GM06990 (cell line): ENCODE measurements around the gene LRP1.

Source experiments
- DNase-seq: peaks from one replicate; pipeline ENCODE4 v3.0.0-alpha.2; 2011; ENCODE audit not compliant: insufficient read length; ENCODE audit errors: extremely low read depth
- H3K27me3 ChIP-seq: replicated peaks from 2 replicates; pipeline ENCODE4 v1.6.0; 2011; ENCODE audit warnings: low read length; ENCODE audit not compliant: control insufficient read depth, insufficient read depth
- H3K36me3 ChIP-seq: 2 replicates; pipeline ENCODE4 v1.5.1; 2011; ENCODE audit warnings: low read length; ENCODE audit not compliant: control insufficient read depth, insufficient read depth
- H3K4me3 ChIP-seq: replicated peaks from 2 replicates; pipeline ENCODE4 v1.5.1; 2011; ENCODE audit warnings: low read depth, mild to moderate bottlenecking, control low read depth, low read length
- CTCF ChIP-seq: IDR thresholded peaks from 2 replicates; pipeline ENCODE4 v1.5.1; 2011; ENCODE audit warnings: low read length, control low read depth, mild to moderate bottlenecking, inconsistent platforms; ENCODE audit not compliant: insufficient read depth, poor library complexity, severe bottlenecking

The LRP1 gene

DNA sequence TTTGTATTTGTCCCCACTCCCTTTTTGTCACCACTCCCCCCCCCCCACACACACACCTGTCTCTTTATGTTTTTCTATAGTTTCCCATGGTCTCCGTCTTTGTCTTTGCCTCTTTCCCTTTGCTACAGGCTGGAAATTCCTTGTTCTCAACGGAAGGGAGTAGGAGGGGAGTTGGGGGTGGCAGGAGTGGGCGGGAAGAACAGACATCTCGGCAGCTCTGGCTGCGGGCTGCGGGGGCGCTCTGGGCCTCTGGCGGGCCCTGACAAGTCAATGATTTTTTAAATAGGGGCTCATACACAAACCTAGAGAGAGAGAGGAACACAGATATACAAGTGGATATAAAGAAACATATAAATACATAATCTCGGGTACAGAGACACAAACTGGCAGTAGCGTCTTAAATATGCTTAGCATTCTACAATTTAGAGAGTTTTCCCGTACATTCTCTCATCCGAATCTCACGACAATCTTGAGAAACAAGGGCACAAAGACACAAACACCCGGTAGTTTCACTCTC, 41.7 kb upstream of the LRP1 start:
- Histone ChIP-seq H3K36me3 (peaks cover 2% of the 10 kb centered on the region), H3K4me3 (peak overlapping the region; percentile 84), H3K27me3 (no peaks in the 10 kb centered on the region)
- DNase-seq = peak; percentile 72
- TF ChIP-seq CTCF = peak; percentile 58

DNA sequence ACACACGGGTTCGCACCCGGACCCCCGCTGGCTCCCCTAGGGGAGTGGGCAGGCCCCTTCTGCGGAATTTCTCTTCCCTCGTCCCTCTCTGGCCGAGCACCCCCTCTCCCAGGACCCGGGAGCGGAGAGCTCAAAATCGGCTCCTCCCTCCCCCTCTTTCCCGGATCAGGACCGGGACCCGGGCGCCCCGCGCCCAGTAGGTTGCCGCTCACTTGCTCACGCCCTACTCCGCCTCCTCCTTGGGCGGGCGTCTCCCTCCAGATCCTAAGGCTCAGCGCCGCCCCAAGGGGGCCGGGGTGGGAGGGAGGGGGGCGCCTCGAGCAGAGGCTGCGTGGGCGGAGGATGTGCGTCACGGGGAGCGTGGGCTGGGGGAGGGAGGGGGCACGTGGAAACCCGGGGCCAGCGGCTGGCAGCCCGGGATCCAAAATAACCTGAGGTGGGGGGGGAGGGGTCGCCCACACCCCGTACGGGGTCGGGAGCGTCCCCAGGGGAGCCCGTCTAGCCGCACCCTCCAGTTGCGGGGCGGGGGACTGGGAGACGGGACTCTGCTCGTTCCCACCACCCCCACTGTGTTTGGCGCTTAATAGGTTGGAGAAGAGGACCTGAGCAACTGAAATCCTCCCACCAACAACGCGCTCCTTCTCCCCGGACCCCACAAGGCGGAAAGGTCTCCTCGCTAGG, 41.1 kb upstream of the LRP1 start:
- H3K27me3 ChIP-seq = no peaks in the 10 kb centered on the region
- H3K36me3 ChIP-seq = peaks cover 2% of the 10 kb centered on the region
- no peak for TF ChIP-seq CTCF
- DNase-seq = peak; percentile 91
- H3K4me3 ChIP-seq = peak overlapping the region; percentile 84

DNA sequence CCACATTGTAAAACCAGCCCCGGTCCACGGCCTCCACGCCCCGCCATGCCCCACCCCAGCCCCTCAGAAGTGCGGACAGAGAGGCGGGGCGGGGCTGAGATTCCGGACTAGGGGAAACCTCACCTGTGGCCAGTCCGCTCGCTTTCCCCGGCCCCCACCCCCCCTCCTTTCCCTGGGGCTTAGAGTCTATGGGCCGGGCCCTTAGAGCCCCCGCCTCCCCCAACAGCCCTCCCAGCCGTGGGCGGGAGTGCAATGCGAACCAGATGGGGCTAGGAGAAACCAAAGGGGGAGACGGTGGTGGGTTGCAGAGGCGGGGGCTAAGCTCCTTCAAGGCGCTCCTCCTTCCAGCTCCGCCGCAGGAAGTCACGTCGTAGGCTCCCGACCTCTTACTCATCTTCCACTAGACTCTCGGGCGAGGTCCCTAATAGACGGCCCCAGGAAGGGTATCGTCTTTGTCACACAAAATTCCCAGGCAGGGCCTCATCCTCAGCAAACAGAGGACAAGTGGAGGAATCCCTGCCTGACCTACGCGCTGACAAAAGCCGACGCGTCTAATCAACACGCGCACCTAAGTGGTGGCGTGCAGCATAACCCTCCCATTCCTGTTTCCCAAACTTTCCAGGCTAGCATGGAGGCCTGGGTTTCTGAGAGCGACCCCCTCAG, 40.5 kb upstream of the LRP1 start:
- TF ChIP-seq CTCF = no peak
- peaks cover 5% of the 10 kb centered on the region for H3K36me3 ChIP-seq
- no peak for DNase-seq
- H3K4me3 ChIP-seq = peak overlapping the region; percentile 84
- no peaks in the 10 kb centered on the region for H3K27me3 ChIP-seq

GRCh38 chr12:57088354-57089270, 39.7 kb upstream of the LRP1 start, which contains the start of gene NAB2:
NAB2 (plus strand) TSS chr12:57089114; CDS start chr12:57089272, 158 bp downstream.
- TF ChIP-seq CTCF = no peak
- peaks cover 7% of the 10 kb centered on the region for H3K36me3 ChIP-seq
- H3K4me3 ChIP-seq = peak within 1 kb of the TSS; percentile 89
- DNase-seq = peak; percentile 95
- no peaks in the 10 kb centered on the region for H3K27me3 ChIP-seq

DNA sequence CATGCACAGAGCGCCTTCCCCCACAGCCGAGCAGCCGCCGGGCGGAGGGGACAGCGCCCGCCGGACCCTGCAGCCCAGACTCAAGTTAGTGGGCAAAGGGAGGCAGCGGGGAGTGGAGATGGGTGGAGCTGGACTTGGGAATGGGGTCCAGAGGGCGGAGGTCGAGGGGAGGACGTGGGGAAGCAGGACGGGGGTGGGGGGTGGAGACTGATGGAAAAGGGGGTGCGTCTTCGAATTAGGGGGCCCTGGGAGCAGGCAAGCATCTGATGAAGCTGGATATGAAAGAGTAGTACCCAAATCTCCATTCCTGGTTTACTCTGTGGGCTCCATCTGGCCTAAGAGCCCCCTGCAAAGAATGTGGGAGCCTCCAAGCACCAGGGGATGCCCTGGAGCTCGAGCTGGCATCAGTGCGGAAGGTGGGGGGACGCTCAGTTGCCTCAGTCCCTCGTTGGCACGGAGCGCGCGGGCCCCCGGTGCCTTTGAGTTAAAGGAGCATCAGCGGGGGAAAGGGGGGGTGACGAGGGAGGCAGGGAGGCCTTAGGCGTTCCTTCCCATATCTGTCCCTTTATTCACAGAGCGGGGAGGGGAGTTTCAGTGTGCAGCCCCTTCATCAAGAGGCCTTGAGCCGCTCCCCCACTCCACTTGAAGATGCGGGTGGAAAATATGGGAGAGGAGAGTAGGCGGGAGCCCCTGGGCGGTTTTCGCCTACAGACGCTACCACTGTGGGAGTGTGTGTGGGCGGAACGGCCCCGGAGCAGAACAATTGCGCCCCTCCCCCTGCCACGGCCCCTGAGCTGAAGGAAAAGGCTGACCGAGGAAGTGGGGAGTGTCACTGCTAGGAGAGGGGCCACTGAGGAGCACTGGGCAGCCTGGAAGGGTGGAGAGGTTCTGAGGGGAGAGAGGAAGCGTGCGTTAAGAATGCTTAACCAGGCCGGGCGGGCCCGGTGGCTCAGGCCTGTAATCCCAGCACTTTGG, 38.7 kb upstream of the LRP1 start:
- peak overlapping the region; percentile 89 for H3K4me3 ChIP-seq
- DNase-seq = peak; percentile 62
- no peak for TF ChIP-seq CTCF
- H3K36me3 ChIP-seq = peaks cover 8% of the 10 kb centered on the region
- H3K27me3 ChIP-seq = no peaks in the 10 kb centered on the region
